GM10847 (cell line): ENCODE results near the gene BEND6.

Source experiments
- POLR2A ChIP-seq: IDR thresholded peaks from 2 replicates; pipeline ENCODE4 v1.6.1; 2011; ENCODE audit not compliant: insufficient read length; ENCODE audit errors: extremely low read depth

The BEND6 gene

GRCh38 chr6:56988145-56988544 lies 33.2 kb downstream of the BEND6 start:
- TF ChIP-seq POLR2A = no peak

- TF ChIP-seq POLR2A = no peak
Observed at GRCh38 chr6:56992036-56992435, 37.1 kb downstream of the BEND6 start.

- no peak for TF ChIP-seq POLR2A
Observed at GRCh38 chr6:56992703-56993102, 37.8 kb downstream of the BEND6 start.

GRCh38 chr6:56995347-56995902 lies 40.5 kb downstream of the BEND6 start:
- no peak for TF ChIP-seq POLR2A

GRCh38 chr6:56996401-56996800 lies 41.5 kb downstream of the BEND6 start:
- no peak for TF ChIP-seq POLR2A

- no peak for TF ChIP-seq POLR2A
Observed at GRCh38 chr6:56999049-56999448, 44.1 kb downstream of the BEND6 start.

- TF ChIP-seq POLR2A = no peak
Observed at GRCh38 chr6:57002197-57002596, 47.3 kb downstream of the BEND6 start.

- no peak for TF ChIP-seq POLR2A
Observed at GRCh38 chr6:57004292-57004691, 49.4 kb downstream of the BEND6 start.

GRCh38 chr6:57006101-57006500 lies 51.2 kb downstream of the BEND6 start:
- no peak for TF ChIP-seq POLR2A

GRCh38 chr6:57013521-57013926 lies 58.6 kb downstream of the BEND6 start:
- no peak for TF ChIP-seq POLR2A

GRCh38 chr6:57017069-57017468 lies 62.2 kb downstream of the BEND6 start:
- no peak for TF ChIP-seq POLR2A

GRCh38 chr6:57017841-57018240 lies 62.9 kb downstream of the BEND6 start:
- no peak for TF ChIP-seq POLR2A

- TF ChIP-seq POLR2A = no peak
Observed at GRCh38 chr6:57019434-57019833, 64.5 kb downstream of the BEND6 start.

- TF ChIP-seq POLR2A = no peak
Observed at GRCh38 chr6:57021086-57021720, 66.3 kb downstream of the BEND6 start.

- TF ChIP-seq POLR2A = no peak
Observed at GRCh38 chr6:57024321-57024720, 69.4 kb downstream of the BEND6 start.

GRCh38 chr6:57024775-57025174 lies 69.9 kb downstream of the BEND6 start:
- no peak for TF ChIP-seq POLR2A

- no peak for TF ChIP-seq POLR2A
Observed at GRCh38 chr6:57026001-57026400, 71.1 kb downstream of the BEND6 start.
